GM18499 (cell line): ENCODE measurements around the gene CASZ1.

ENCODE experiments used
- ATAC-seq: cut with Tn5 transposase; IDR thresholded peaks from one replicate; pipeline ENCODE4 v1.9.1; 2021; ENCODE audit warnings: moderate number of reproducible peaks; ENCODE audit not compliant: insufficient read depth, unreplicated experiment

The CASZ1 gene

GRCh38 chr1:10824821-10825540 is 28.5 kb upstream of the CASZ1 start:
- ATAC-seq, result no peak

GRCh38 chr1:10823000-10823401 is 26.6 kb upstream of the CASZ1 start:
- ATAC-seq, result no peak

- ATAC-seq, result no peak
Measured at GRCh38 chr1:10821388-10821787, 24.9 kb upstream of the CASZ1 start.

- no peak for ATAC-seq
Measured at GRCh38 chr1:10820422-10820821, 24.0 kb upstream of the CASZ1 start.

GRCh38 chr1:10819198-10819901 is 22.9 kb upstream of the CASZ1 start:
- ATAC-seq, result no peak

GRCh38 chr1:10818262-10819197 is 22.1 kb upstream of the CASZ1 start:
- ATAC-seq, result no peak

- no peak for ATAC-seq
Measured at GRCh38 chr1:10816743-10817369, 20.4 kb upstream of the CASZ1 start.

GRCh38 chr1:10816233-10816632 is 19.8 kb upstream of the CASZ1 start:
- no peak for ATAC-seq

- ATAC-seq, result no peak
Measured at GRCh38 chr1:10815858-10816195, 19.4 kb upstream of the CASZ1 start.

- ATAC-seq, result no peak
Measured at GRCh38 chr1:10814976-10815857, 18.8 kb upstream of the CASZ1 start.

- no peak for ATAC-seq
Measured at GRCh38 chr1:10814312-10814711, 17.9 kb upstream of the CASZ1 start.

- ATAC-seq, result no peak
Measured at GRCh38 chr1:10813799-10814198, 17.4 kb upstream of the CASZ1 start.

- no peak for ATAC-seq
Measured at GRCh38 chr1:10812387-10812915, 16.0 kb upstream of the CASZ1 start.

GRCh38 chr1:10808441-10808840 is 12.0 kb upstream of the CASZ1 start:
- no peak for ATAC-seq

- no peak for ATAC-seq
Measured at GRCh38 chr1:10806966-10807365, 10.5 kb upstream of the CASZ1 start.

- no peak for ATAC-seq
Measured at GRCh38 chr1:10803971-10804820, 7.8 kb upstream of the CASZ1 start.

- no peak for ATAC-seq
Measured at GRCh38 chr1:10802944-10803715, 6.7 kb upstream of the CASZ1 start.

- no peak for ATAC-seq
Measured at GRCh38 chr1:10800778-10801177, 4.3 kb upstream of the CASZ1 start.
